Activated CD4-positive, alpha-beta T cell treated with anti-CD3 and anti-CD28 coated beads for 24 hours (primary cell): ENCODE measurements around the gene TACO1.

Source experiments
- DNase-seq, 2 donors: peaks; one replicate each; pipeline ENCODE4 v3.0.0-alpha.2; 2020; ENCODE audit warnings: low read depth in 2 of 2

The TACO1 gene

GRCh38 chr17:63600569-63601438 is at the start of gene TACO1:
TACO1 (plus strand) TSS chr17:63600895; CDS start chr17:63601084, 189 bp downstream.
- peak; percentile 67 to 70 for DNase-seq

DNA sequence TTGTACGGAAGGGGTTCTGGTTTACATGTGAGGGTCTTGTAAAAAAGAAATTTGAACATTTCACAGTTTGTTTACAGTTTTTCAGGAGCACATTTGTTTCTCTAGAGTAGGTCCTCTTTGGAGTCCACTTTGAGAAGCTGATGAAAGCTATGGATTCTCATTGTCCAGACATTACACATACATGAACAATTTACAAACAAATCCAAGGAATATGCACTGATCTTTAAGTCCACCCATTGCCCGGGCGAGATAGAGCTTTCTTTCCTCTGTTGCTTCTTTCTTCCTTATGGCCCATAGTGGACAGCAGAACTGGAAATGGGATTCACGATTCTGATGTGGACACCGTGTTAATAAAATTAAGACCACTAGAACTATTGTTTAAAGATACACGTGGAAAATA is 48.5 kb upstream of the TACO1 start:
- no peak for DNase-seq

DNA sequence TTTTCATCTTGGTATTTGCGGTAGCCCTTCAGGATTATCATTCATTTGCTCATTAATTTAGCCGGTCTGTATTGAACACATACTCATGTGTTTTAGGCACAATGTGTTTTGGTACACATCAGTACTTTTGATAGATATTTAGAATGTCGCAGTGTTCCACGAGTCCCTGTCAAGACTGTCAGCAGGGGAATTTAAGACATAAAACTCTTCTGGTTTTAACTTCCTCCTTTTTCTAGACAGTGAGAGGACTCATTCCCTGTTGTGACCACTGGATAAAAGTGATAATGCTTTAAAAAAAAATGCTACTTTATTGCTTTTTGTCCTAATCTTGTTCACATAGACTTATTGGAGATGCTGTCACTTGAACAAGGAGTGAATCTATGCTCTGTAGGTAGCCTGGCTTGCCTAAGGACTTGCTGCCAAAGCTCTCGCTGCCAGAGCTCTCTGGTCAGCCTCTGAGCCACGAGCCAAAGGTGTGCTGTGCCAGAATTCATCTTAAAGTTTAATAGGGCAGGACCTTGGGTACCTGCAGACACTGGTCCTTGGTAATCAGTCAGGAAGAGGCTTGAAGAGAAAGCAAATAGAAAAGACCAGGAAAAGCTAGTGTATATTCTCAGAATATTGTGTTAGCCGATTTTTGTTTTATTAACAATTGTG is 45.1 kb upstream of the TACO1 start:
- DNase-seq: no peak

GRCh38 chr17:63557416-63557815 is 43.3 kb upstream of the TACO1 start:
- no peak for DNase-seq

- DNase-seq: no peak
Measured at GRCh38 chr17:63558441-63558840, 42.3 kb upstream of the TACO1 start.

- no peak for DNase-seq
Measured at GRCh38 chr17:63561819-63562218, 38.9 kb upstream of the TACO1 start.

DNA sequence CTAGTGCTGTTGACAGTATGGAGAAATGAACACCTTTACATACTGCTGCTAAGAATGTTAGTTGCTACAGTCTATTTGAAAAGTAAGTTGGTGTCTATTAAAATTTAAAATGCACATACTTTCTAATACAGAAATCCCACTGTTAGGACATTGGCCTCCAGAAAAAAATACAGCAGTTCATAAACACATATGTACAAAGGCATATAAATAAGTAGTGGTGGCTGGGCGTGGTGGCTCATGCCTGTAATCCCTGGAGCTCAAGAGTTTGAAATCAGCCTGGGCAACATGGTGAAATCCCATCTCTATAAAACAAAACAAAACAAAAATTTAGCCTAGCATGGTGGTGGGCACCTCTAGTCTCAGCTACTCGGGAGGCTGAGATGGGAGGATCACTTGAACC is 37.4 kb upstream of the TACO1 start:
- DNase-seq: no peak

DNA sequence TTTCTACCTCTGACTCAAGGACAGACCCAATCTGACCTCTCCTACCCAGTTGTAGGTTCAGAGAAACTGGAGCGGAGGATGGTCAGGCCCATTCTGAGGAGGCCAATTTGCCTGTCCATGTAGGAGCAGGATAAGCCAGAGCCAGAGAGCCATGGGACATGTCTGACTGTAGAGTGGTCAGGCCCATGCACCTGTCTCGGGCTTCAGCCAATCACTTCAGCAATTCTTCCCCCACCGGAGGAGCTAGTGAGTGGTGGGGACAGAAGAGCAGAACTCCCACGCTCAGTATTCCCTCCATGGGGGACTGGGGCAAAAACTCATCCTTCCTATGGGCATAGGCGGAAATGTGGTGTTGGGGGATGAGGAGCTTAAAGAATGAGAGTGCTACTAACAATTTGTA is 36.1 kb upstream of the TACO1 start:
- DNase-seq: no peak

DNA sequence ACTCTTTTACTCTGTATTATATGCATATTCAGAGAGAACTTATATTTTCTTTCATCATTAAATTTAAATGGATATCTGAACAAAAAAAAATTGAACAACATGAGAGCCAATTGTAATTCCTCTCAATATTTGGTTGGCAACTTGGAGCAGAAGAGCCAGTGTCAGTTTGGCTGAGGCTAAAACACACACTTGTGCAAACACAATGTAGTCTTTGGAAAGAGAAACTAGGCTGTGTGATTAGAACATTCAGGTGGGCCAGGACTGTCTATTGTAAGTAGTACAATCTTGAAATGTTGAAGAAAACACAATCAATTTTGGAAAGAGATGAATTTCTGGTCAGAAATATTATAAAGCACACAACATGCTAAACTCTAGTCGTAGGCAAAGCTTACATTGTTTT is 33.5 kb upstream of the TACO1 start:
- DNase-seq: no peak

- no peak for DNase-seq
Measured at GRCh38 chr17:63568563-63568962, 32.1 kb upstream of the TACO1 start.

DNA sequence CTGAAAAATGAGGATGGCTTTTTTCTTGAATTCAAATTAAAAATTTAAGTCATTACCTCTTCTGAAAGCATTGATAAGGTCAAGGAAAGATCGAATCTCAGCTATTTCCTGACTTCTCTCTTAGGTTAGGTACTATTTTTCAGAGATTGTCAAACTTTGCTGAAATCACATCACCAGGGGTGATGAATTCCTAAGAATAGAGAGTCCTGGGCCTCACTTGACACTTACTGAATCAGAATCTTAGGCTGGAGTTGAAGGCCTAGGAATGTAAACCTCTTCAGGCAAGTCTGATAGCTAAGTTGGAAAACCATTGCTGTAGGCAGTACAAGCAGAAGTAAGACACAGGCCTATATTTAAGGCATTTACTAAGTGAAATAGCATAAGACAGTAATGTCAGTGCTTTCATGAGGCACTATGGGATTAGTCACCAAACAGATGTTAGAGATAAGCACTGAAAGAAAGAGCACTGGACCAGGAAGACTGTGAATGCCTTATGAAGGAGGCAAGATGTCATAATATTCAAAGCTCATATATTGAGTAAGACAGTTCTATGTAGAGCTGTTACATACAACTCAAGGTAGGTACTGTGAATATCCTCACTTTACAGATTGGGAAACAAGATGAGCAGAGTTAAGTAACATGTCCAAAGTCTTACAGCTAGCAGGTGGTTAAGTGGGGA is 28.9 kb upstream of the TACO1 start:
- no peak for DNase-seq

- DNase-seq: no peak
Measured at GRCh38 chr17:63573634-63574033, 27.1 kb upstream of the TACO1 start.

DNA sequence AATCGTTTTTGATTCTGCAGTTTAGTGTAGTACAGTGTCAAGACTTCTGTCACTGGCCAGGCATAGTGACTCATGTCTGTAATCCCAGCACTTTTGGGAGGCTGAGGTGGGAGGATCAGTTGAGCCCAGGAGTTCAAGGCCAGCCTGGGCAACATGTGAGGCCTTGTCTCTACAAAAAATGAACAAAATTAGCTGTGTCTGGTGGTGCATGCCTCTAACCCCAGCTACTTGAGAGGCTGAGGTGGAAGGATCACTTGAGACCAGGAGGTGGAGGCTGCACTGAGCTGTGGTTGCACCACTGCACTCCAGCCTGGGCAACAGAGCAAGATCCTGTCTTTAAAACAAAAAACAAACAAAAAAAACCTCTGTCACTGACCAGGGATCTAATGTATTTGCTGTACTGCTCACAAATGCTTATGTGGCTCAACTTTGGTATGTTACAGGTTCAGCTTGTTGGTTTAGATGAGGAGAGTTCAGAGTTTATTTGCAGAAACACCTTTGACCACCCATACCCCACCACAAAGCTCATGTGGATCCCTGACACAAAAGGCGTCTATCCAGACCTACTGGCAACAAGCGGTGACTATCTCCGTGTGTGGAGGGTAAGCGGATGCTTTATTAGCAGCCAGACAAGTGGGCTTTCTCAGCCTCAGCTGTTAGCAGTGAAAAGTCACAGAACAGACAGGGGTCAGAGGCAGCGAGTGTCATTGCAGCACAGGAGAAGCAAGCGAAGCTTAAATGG is 22.5 kb upstream of the TACO1 start:
- DNase-seq: no peak

GRCh38 chr17:63578769-63579111 is 22.0 kb upstream of the TACO1 start:
- no peak for DNase-seq

DNA sequence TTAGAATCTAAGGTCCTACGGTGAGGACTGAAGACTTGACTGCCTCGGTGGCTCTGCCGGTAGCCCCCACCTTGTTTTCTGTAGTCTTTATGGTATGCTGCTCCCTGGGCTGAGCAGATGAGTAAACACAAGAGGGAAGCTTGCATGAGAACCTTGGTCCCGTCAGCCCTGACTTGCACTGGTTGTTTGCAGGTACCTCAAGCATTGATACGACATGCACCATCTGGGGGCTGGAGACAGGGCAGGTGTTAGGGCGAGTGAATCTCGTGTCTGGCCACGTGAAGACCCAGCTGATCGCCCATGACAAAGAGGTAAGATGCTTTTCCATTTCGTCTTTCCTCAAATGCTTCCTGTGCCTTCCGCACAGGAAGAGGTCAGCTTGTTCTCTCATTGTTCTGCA is 21.1 kb upstream of the TACO1 start:
- DNase-seq: no peak

GRCh38 chr17:63587770-63588169 is 12.9 kb upstream of the TACO1 start:
- no peak for DNase-seq

DNA sequence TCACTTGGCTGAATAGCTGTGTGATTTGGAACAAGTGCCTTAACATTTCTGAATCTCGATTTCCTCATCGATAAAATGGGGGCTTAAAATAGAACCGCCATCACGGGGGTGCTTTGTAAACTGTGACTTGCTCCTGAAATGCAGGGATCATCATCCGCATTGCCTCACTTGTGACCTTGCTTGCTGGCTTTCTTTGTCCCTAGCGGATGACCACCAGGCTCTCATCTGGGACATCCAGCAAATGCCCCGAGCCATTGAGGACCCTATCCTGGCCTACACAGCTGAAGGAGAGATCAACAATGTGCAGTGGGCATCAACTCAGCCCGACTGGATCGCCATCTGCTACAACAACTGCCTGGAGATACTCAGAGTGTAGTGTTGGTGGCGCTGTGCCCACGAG is 11.9 kb upstream of the TACO1 start:
- no peak for DNase-seq

DNA sequence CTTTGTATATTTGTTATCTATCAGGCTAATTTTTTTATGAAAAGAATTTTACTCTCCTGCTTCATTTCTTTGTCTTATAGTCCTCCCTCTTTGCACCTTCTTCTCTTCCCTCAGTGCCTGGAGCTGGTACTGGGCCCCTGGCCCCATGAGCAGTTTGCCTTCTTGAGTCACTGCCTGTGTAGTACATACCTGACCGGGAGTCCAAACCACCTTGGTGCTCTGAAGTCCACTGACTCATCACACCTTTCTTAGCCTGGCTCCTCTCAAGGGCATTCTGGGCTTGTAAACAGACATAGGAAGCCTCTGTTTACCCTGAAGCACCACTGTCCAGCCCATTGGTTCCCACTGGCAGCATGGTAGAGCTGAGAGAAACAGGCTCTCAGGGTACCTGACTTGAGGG is 11.0 kb upstream of the TACO1 start:
- no peak for DNase-seq

- DNase-seq: no peak
Measured at GRCh38 chr17:63592797-63593196, 7.9 kb upstream of the TACO1 start.

- no peak for DNase-seq
Measured at GRCh38 chr17:63595132-63595531, 5.6 kb upstream of the TACO1 start.

GRCh38 chr17:63596856-63597586 is 3.7 kb upstream of the TACO1 start:
- no peak for DNase-seq

DNA sequence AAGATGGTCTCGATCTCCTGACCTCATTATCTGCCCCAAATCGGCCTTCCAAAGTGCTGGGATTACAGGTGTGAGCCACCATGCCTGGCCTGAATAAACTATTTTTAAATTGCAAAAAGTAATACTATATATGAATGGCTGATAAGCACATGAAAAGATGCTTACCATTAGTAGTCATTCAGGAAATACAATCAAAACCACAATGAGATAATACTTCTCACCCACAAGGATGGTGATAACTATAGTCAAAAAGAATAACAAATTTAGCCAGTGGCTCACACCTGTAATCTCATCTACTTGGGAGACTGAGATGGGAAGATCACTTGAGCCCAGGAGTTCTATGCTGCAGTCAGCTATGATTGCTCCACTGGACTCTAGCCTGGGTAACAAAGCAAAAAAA is 2.4 kb upstream of the TACO1 start:
- DNase-seq: no peak
